ENCODE measurements around the gene SWAP70. TPM values are rescaled to one million over a fixed set of nuclear protein-coding genes. Genes with fewer than 3 reads are reported as not detected.

Gene SWAP70
- total and polyA plus RNA-seq, 9 of the 15 experiments (the other 6 are each of a cell fraction or from before 2014, with no cell fraction given) = 1.7 to 4.9 (median 3.9) TPM

DNA sequence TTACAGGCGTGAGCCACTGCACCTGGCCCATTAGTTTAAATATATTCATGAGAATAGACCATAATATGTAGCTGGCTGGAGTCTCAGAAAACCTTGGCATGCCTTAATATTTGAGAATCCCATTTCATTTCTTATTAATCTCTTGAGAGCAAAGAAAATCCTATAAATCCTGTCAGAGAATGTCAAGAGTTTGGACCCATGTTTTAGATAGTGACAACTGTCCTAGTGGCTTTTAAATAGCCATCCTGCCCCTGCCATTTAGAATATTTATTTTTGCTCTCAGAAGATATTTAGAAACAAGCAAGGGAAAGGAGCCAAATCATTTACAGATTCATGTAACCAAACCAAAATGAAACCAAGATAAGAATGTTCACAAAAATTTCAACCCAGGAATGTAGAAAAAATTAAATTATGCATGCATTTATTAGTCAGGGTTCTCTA lies 107.2 kb downstream of the SWAP70 start:
- H3K27me3 ChIP-seq (ENCODE audit: control insufficient read depth in 2 of 2, insufficient read depth in 2 of 2, low read length in 2 of 2) = peaks cover 0 to 6% of the 10 kb centered on the region in 2 experiments; a peak in 2 of 5 replicates
- BruUV-seq (replicated peaks) = no TSS peak
- H3K4me1 ChIP-seq (replicated peaks in 1 of 2; ENCODE audit: control insufficient read depth in 2 of 2, insufficient read depth in 2 of 2, low read length in 2 of 2) = no peaks in the 10 kb centered on the region
- no peaks in the 10 kb centered on the region for H3K9me1 ChIP-seq (ENCODE audit: control insufficient read depth, insufficient read depth, low read length)
- DNase-seq (ENCODE audit: extremely low read depth in 1 of 4, low spot score in 3 of 4) (no peak), ATAC-seq (no peak), FAIRE-seq (no peak)
- H3K36me3 ChIP-seq (ENCODE audit: control insufficient read depth, insufficient read depth, low read length) = no peaks in the 10 kb centered on the region
- H3K4me3 ChIP-seq = no peak overlapping the region
- no peaks in the 10 kb centered on the region; the same call in 1 of the 2 replicates for H4K20me1 ChIP-seq (replicated peaks; ENCODE audit: control insufficient read depth, insufficient read depth, low read length)
- no peak for TF ChIP-seq SMAD4 (CRISPR knock-in tag; conservative IDR thresholded peaks at IDR 0.05)
- no peak for TF ChIP-seq ATF7 (IDR thresholded peaks at IDR 0.05)
- no peak for TF ChIP-seq KDM4B (IDR thresholded peaks at IDR 0.05; ENCODE audit: borderline replicate concordance in 2 of 2, low read depth in 1 of 2)
- no peak for TF ChIP-seq KDM2B (CRISPR knock-in tag; IDR thresholded peaks at IDR 0.05)
- TF ChIP-seq, protein P1, sequence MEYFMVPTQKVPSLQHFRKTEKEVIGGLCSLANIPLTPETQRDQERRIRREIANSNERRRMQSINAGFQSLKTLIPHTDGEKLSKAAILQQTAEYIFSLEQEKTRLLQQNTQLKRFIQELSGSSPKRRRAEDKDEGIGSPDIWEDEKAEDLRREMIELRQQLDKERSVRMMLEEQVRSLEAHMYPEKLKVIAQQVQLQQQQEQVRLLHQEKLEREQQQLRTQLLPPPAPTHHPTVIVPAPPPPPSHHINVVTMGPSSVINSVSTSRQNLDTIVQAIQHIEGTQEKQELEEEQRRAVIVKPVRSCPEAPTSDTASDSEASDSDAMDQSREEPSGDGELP (CRISPR knock-in tag; IDR thresholded peaks at IDR 0.05; ENCODE audit: borderline replicate concordance) = no peak
- TF ChIP-seq HNRNPK (IDR thresholded peaks at IDR 0.05; ENCODE audit: low read depth, low read length, poor library complexity, severe bottlenecking) = no peak
- TF ChIP-seq, protein P2, sequence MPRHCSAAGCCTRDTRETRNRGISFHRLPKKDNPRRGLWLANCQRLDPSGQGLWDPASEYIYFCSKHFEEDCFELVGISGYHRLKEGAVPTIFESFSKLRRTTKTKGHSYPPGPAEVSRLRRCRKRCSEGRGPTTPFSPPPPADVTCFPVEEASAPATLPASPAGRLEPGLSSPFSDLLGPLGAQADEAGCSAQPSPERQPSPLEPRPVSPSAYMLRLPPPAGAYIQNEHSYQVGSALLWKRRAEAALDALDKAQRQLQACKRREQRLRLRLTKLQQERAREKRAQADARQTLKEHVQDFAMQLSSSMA (CRISPR knock-in tag; IDR thresholded peaks at IDR 0.05) = no peak
- TF ChIP-seq, protein P3, sequence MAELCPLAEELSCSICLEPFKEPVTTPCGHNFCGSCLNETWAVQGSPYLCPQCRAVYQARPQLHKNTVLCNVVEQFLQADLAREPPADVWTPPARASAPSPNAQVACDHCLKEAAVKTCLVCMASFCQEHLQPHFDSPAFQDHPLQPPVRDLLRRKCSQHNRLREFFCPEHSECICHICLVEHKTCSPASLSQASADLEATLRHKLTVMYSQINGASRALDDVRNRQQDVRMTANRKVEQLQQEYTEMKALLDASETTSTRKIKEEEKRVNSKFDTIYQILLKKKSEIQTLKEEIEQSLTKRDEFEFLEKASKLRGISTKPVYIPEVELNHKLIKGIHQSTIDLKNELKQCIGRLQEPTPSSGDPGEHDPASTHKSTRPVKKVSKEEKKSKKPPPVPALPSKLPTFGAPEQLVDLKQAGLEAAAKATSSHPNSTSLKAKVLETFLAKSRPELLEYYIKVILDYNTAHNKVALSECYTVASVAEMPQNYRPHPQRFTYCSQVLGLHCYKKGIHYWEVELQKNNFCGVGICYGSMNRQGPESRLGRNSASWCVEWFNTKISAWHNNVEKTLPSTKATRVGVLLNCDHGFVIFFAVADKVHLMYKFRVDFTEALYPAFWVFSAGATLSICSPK (IDR thresholded peaks at IDR 0.05; ENCODE audit: borderline replicate concordance) = no peak
- no peak for TF ChIP-seq ZNF384 (IDR thresholded peaks at IDR 0.05; ENCODE audit: low read depth, low read length)
- no peak for TF ChIP-seq SRSF7 (optimal IDR thresholded peaks at IDR 0.05; ENCODE audit: low read depth, low read length)
- TF ChIP-seq ZSCAN32 (CRISPR knock-in tag; IDR thresholded peaks at IDR 0.05) = no peak
- TF ChIP-seq POLR3A (IDR thresholded peaks at IDR 0.05; ENCODE audit: borderline replicate concordance, extremely low read depth, insufficient read depth, insufficient read length) = no peak
- TF ChIP-seq SMAD2 (IDR thresholded peaks at IDR 0.05; ENCODE audit: low read depth, low read length) = no peak
- no peak for TF ChIP-seq XRCC3 (IDR thresholded peaks at IDR 0.05)
- no peak for TF ChIP-seq ZKSCAN8 (CRISPR knock-in tag; IDR thresholded peaks at IDR 0.05)
- TF ChIP-seq MIER1 (IDR thresholded peaks at IDR 0.05; ENCODE audit: low read depth) = no peak
- TF ChIP-seq NR2C2 (CRISPR knock-in tag; IDR thresholded peaks at IDR 0.05) = no peak
- no peak for TF ChIP-seq NR2C2 (tag; IDR thresholded peaks at IDR 0.05)
- TF ChIP-seq TCF7 (IDR thresholded peaks at IDR 0.05; ENCODE audit: borderline replicate concordance) = no peak
- WGBS (ENCODE audit: insufficient coverage, low coverage, missing lambda C conversion rate) = 13% methylated on average over 1 of the region's 1 CpG
- intact Hi-C loops (cut with micrococcal nuclease) = no loop called here
- no peak overlapping the region for H3K27ac ChIP-seq (ENCODE audit: extremely low read depth, low read depth, low read length)
- H2AFZ ChIP-seq (ENCODE audit: low read depth, low read length) = no peak overlapping the region
- CTCF ChIA-PET (ENCODE audit: low intra/inter-chr PET ratio) = interaction anchor here (0.6 kb wide), 1 partner anchor 326 kb away, joined by 4 read pairs; no protein-coding TSS in a partner anchor
- in situ Hi-C loops (cut with MboI) = no loop called here
- no peak overlapping the region for H3K4me2 ChIP-seq (ENCODE audit: insufficient read depth, low read length)
- no peak overlapping the region for H3K9ac ChIP-seq (ENCODE audit: insufficient read depth in 1 of 2, low read depth in 2 of 2, low read length in 2 of 2)
- POLR2A ChIA-PET = no interaction called here
- H3K9me3 ChIP-seq (replicated peaks; ENCODE audit: control insufficient read depth, insufficient read depth, low read depth, low read length) = no peaks in the 10 kb centered on the region
- no peaks in the 10 kb centered on the region for H3K79me2 ChIP-seq (ENCODE audit: control insufficient read depth, insufficient read depth, low read length)

Measured in K562 (cell line).